BLaER1 treated with 17β-estradiol and CSF1 and Interleukin-3, amounts not matched to agents 10 nM and 100 nM (cell line): Measurements from ENCODE around the gene MBNL2.

Source experiments
- H3K27ac ChIP-seq, 11 experiments: shearing (Covaris generic); formaldehyde crosslinking; 2 replicates each; pipeline ENCODE4 v1.8.1; 2022
- H3K27me3 ChIP-seq, 11 experiments: shearing (Covaris generic); formaldehyde crosslinking; 2 replicates each; pipeline ENCODE4 v1.8.1; 2022
- H3K36me3 ChIP-seq, 11 experiments: shearing (Covaris generic); formaldehyde crosslinking; 2 replicates each; pipeline ENCODE4 v1.8.1; 2022
- H3K4me1 ChIP-seq, 10 experiments: shearing (Covaris generic); formaldehyde crosslinking; 2 replicates each; pipeline ENCODE4 v1.8.1; 2022
- H3K4me2 ChIP-seq, 11 experiments: shearing (Covaris generic); formaldehyde crosslinking; 2 replicates each; pipeline ENCODE4 v1.8.1; 2022
- H3K4me3 ChIP-seq, 10 experiments: shearing (Covaris generic); formaldehyde crosslinking; 2 replicates each; pipeline ENCODE4 v1.8.1; 2022
- H3K9ac ChIP-seq, 11 experiments: shearing (Covaris generic); formaldehyde crosslinking; 2 replicates each; pipeline ENCODE4 v1.8.1; 2022
- H3K9me3 ChIP-seq, 11 experiments: shearing (Covaris generic); formaldehyde crosslinking; replicated peaks in 1 of 11; 2 replicates each; pipeline ENCODE4 v1.8.1; 2022
- H4K20me1 ChIP-seq, 11 experiments: shearing (Covaris generic); formaldehyde crosslinking; 2 replicates each; pipeline ENCODE4 v1.8.1; 2022
- Cebpa-rat ChIP-seq, 11 experiments: shearing (Covaris generic); IDR thresholded peaks; 2 replicates each; pipeline ENCODE4 v1.8.1; 2022

The MBNL2 gene

DNA sequence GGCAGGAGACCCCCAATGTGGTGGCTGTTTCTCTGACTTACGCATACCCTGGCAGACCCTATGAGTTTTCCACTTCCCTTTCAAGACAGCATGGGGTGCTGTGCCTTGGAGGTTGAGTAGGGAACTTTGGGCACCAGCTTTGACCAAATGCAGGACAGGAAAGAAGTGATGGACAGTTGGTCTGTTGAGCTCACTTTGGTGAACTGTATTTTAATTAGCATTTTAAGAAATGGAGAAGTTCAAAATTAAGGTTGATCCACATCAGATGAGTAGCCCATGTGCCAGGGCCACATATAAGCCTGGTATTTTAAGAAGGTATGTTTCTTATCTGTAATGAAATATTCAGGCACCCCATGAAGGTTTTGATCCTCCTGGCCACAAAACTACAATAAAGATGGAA is 165.8 kb downstream of the MBNL2 start:
- peaks cover 0 to 22% (median 11%) of the 10 kb centered on the region in 11 experiments; a peak in 12 of 22 replicates for H3K36me3 ChIP-seq
- H3K9ac ChIP-seq = peak overlapping the region; percentile 27 to 91 (median 85); a peak in 20 of 22 replicates
- H3K9me3 ChIP-seq = no peaks in the 10 kb centered on the region
- TF ChIP-seq Cebpa-rat (IDR thresholded peaks at IDR 0.05) = no peak; a peak in 1 of 22 replicates
- H3K27ac ChIP-seq = peak overlapping the region; percentile 73 to 99 (median 95)
- H3K4me3 ChIP-seq = peak overlapping the region in 4 of 10 experiments; percentile 38 to 54 (median 40); a peak in 5 of 20 replicates
- H3K4me2 ChIP-seq = peak overlapping the region; percentile 72 to 95 (median 85)
- peaks cover 32 to 87% (median 61%) of the 10 kb centered on the region in 10 experiments for H3K4me1 ChIP-seq
- H3K27me3 ChIP-seq = no peaks in the 10 kb centered on the region
- no peaks in the 10 kb centered on the region for H4K20me1 ChIP-seq

DNA sequence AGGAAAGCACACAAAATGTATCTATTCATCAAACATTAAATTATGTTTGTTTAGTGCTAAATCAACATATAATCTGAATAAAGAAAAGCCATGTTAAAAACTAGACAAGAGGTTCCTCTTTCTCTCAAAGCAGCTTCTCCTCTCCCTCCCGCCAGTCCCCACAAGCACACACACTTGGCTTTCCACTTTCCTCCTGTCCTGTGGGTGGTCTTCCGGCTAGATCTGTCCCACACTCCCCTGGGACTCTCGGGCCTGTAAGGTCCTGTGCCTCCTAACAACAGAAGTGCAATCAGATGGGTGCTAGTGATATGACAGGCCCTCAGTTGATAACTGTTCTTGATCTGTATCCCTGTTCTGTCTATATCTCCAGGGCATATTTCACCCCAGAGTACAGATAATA is 166.2 kb downstream of the MBNL2 start:
- Histone ChIP-seq H3K4me1 (peaks cover 32 to 83% (median 61%) of the 10 kb centered on the region in 10 experiments), H3K9ac (peak overlapping the region; percentile 51 to 91 (median 85); a peak in 20 of 22 replicates), H3K4me2 (peak overlapping the region; percentile 52 to 95 (median 85)), H4K20me1 (no peaks in the 10 kb centered on the region), H3K36me3 (peaks cover 0 to 21% (median 10%) of the 10 kb centered on the region in 11 experiments; a peak in 10 of 22 replicates), H3K27ac (peak overlapping the region; percentile 73 to 99 (median 95); a peak in 21 of 22 replicates), H3K27me3 (no peaks in the 10 kb centered on the region), H3K4me3 (no peak overlapping the region; a peak in 1 of 20 replicates), H3K9me3 (no peaks in the 10 kb centered on the region)
- no peak for TF ChIP-seq Cebpa-rat (IDR thresholded peaks at IDR 0.05)

DNA sequence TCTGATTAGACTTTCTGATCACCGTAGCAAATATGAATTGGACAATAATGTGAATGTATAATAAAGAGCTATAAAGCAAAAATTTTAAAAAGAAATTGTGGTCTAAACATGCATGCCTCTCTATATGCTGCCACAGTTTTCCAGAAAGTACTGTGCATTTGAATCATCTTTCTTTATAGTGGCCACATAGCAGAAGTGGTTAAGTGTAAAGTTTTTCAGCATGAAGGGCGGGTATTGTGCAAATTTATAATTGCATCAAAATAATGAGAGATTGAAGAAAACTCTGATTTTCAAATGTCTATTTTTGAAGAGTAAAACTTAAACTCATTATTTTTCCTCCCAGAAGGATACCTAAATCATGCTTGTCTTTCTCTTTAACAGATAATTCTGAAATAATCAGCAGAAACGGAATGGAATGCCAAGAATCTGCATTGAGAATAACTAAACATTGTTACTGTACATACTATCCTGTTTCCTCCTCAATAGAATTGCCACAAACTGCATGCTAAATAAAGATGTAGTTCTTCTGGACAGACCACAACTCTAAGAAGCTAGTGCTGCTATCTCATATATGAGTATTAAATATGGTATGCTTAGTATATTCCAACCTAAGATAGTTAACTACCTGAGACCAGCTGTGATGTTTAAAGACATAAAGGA is 168.9 kb downstream of the MBNL2 start:
- Histone ChIP-seq H3K4me3 (no peak overlapping the region), H3K9ac (no peak overlapping the region)

DNA sequence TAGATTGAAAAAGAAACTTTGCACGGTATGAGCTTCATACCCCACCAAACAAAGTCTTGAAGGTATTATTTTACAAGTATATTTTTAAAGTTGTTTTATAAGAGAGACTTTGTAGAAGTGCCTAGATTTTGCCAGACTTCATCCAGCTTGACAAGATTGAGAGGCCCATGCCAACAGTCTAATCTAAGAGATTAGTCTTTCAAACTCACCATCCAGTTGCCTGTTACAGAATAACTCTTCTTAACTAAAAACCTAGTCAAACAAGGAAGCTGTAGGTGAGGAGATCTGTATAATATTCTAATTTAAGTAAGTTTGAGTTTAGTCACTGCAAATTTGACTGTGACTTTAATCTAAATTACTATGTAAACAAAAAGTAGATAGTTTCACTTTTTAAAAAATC is 169.9 kb downstream of the MBNL2 start:
- Histone ChIP-seq H3K27me3 (no peaks in the 10 kb centered on the region), H4K20me1 (no peaks in the 10 kb centered on the region), H3K27ac (no peak overlapping the region), H3K4me3 (no peak overlapping the region), H3K36me3 (peaks cover 0 to 14% (median 7%) of the 10 kb centered on the region in 11 experiments; a peak in 9 of 22 replicates), H3K9ac (no peak overlapping the region), H3K4me1 (peaks cover 20 to 67% (median 30%) of the 10 kb centered on the region in 10 experiments), H3K9me3 (no peaks in the 10 kb centered on the region), H3K4me2 (peak overlapping the region in 1 of 11 experiments; percentile 45; a peak in 2 of 22 replicates)
- no peak for TF ChIP-seq Cebpa-rat (IDR thresholded peaks at IDR 0.05)

More for the DNA sequence above, 168.9 kb downstream of the MBNL2 start:
- Histone ChIP-seq H3K27ac (peak overlapping the region in 1 of 11 experiments; percentile 23; a peak in 1 of 22 replicates), H3K27me3 (no peaks in the 10 kb centered on the region), H3K4me1 (peaks cover 29 to 73% (median 39%) of the 10 kb centered on the region in 10 experiments), H3K9me3 (no peaks in the 10 kb centered on the region), H4K20me1 (no peaks in the 10 kb centered on the region), H3K36me3 (peaks cover 0 to 14% (median 8%) of the 10 kb centered on the region in 11 experiments; a peak in 10 of 22 replicates), H3K4me2 (peak overlapping the region in 4 of 11 experiments; percentile 12 to 45 (median 38); a peak in 6 of 22 replicates)
- no peak for TF ChIP-seq Cebpa-rat (IDR thresholded peaks at IDR 0.05)

DNA sequence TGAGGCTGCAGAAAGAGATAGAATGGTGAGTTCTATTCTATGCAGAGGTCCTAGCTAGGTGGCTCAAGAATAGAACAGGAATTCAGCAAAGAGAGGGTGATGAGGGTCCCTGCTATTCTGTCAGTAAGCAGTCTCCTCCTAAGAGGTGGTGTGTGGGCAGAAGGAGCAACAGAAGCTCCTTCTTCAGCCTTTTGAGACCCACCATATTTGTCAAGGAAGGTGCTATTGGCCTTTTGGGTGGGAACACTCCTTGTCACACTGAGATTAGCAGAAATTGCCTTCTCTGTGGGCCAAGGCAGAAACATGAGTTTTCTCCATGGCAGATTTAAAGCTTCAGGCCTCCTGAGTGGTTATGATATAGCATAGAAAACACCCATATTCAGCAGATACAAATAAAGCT is 172.4 kb downstream of the MBNL2 start:
- peaks cover 0 to 44% (median 6%) of the 10 kb centered on the region in 10 experiments; a peak in 15 of 20 replicates for H3K4me1 ChIP-seq
- no peaks in the 10 kb centered on the region for H4K20me1 ChIP-seq
- H3K36me3 ChIP-seq = peaks cover 0 to 14% (median 7%) of the 10 kb centered on the region in 11 experiments; a peak in 9 of 22 replicates
- H3K4me2 ChIP-seq = peak overlapping the region in 2 of 11 experiments; percentile 1 to 25; a peak in 3 of 22 replicates
- TF ChIP-seq Cebpa-rat (IDR thresholded peaks at IDR 0.05) = no peak
- H3K9ac ChIP-seq = no peak overlapping the region
- no peak overlapping the region for H3K4me3 ChIP-seq
- no peaks in the 10 kb centered on the region for H3K9me3 ChIP-seq
- no peak overlapping the region; a peak in 1 of 22 replicates for H3K27ac ChIP-seq
- no peaks in the 10 kb centered on the region for H3K27me3 ChIP-seq

DNA sequence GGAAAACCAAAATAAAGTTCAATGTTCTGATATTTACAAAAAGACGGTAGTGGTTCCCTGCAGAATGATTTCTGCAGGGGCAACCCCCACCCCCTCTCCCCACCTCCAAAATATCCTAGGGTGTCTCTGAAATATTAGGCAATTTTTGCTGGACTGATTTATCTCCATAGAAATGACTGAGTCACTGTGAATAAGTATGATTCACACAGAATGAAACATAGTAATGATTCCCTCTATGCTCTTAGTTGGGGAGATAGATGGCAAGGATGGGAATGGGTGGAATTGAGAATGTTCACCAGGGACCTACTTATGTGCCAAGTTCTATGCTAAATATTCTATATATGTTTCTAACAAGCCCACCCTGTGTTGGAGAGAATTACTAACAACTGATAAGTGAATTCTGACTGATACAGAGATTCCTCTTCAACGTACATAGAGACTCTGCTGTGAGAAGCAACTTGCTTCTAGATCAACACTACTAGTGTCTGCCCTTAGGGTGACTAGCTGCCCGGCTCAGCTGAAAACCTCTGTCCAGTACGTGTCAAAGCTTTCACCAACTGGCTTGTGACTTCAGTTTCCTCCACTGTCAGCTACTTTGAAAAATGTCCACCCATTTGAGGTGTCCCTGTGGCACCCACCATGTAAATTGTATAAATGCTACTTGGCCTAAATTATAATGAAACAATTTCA is 173.5 kb downstream of the MBNL2 start:
- no peak for TF ChIP-seq Cebpa-rat (IDR thresholded peaks at IDR 0.05)
- H3K27ac ChIP-seq = peak overlapping the region in 3 of 11 experiments; percentile 26 to 52 (median 48); a peak in 3 of 22 replicates
- H3K4me2 ChIP-seq = peak overlapping the region in 5 of 11 experiments; percentile 18 to 51 (median 33); a peak in 6 of 22 replicates
- no peak overlapping the region for H3K9ac ChIP-seq
- peaks cover 0 to 4% (median 0%) of the 10 kb centered on the region in 11 experiments; a peak in 7 of 22 replicates for H3K9me3 ChIP-seq
- H3K4me3 ChIP-seq = no peak overlapping the region
- H3K4me1 ChIP-seq = peaks cover 0 to 36% (median 5%) of the 10 kb centered on the region in 10 experiments; a peak in 9 of 20 replicates
- H4K20me1 ChIP-seq = no peaks in the 10 kb centered on the region
- H3K27me3 ChIP-seq = no peaks in the 10 kb centered on the region
- peaks cover 0 to 14% (median 7%) of the 10 kb centered on the region in 11 experiments; a peak in 9 of 22 replicates for H3K36me3 ChIP-seq

DNA sequence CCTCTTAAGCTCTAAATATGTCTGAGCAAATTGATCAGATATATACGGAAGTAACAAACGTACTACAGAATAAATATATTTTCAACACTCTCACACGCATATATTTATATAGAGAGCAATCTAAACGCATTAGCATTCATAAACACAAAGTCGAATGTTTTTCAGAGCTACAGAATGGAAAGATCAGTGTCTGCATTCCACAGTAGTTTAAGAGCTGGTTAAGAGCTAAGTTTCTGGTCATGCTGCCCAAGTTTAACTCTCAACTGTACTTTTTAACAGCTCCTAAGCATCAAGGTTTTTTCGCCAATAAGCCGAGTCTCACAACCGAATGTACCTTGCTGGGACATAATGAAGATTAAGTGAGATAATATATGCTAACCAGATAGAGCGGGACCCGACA is 175.1 kb downstream of the MBNL2 start:
- no peak overlapping the region for H3K27ac ChIP-seq
- H3K4me2 ChIP-seq = no peak overlapping the region
- no peak overlapping the region for H3K4me3 ChIP-seq
- peaks cover 0 to 24% (median 0%) of the 10 kb centered on the region in 10 experiments; a peak in 9 of 20 replicates for H3K4me1 ChIP-seq
- peaks cover 0 to 7% (median 0%) of the 10 kb centered on the region in 11 experiments; a peak in 2 of 22 replicates for H3K36me3 ChIP-seq
- no peak overlapping the region for H3K9ac ChIP-seq
- H4K20me1 ChIP-seq = no peaks in the 10 kb centered on the region
- H3K9me3 ChIP-seq = peaks cover 11 to 20% (median 14%) of the 10 kb centered on the region in 11 experiments; a peak in 21 of 22 replicates
- no peak for TF ChIP-seq Cebpa-rat (IDR thresholded peaks at IDR 0.05)
- H3K27me3 ChIP-seq = no peaks in the 10 kb centered on the region

DNA sequence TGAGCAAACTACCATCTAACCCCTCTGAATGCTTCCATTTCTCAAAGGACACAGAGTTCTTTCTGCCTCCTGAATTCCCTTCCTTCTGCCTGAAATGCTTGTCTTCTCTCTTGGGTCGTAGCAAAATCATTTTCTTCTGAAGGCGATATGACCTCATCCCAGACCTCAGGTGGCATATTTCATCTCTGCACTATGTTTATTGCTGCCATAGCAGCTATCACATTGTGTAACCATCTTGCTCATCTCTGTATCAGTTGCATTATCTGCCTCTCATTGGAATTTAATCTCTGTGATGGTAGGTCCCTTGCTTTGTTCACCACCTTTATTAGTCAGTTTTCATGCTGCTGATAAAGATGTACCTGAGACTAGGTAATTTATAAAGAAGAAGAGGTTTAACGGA is 179.3 kb downstream of the MBNL2 start:
- no peak overlapping the region for H3K9ac ChIP-seq
- no peak for TF ChIP-seq Cebpa-rat (IDR thresholded peaks at IDR 0.05)
- no peaks in the 10 kb centered on the region for H4K20me1 ChIP-seq

More for the DNA sequence above, 179.3 kb downstream of the MBNL2 start:
- Histone ChIP-seq H3K4me1 (peaks cover 0 to 7% (median 0%) of the 10 kb centered on the region in 10 experiments; a peak in 2 of 20 replicates), H3K27ac (no peak overlapping the region), H3K27me3 (no peaks in the 10 kb centered on the region), H3K4me2 (no peak overlapping the region), H3K4me3 (no peak overlapping the region), H3K9me3 (peaks cover 11 to 22% (median 14%) of the 10 kb centered on the region in 11 experiments; a peak in 21 of 22 replicates), H3K36me3 (peaks cover 0 to 7% (median 0%) of the 10 kb centered on the region in 11 experiments; a peak in 1 of 22 replicates)
